OCI-LY7 (cell line): ENCODE measurements around the gene STX16.

Source experiments
- CTCF ChIP-seq: fragments of 200-600 bp; sonication (generic); conservative IDR thresholded peaks from 2 replicates; pipeline ENCODE4 v1.5.1; 2014; ENCODE audit warnings: mild to moderate bottlenecking, antibody characterized with exemption, low read length, moderate library complexity, mixed read lengths
- EZH2phosphoT487 ChIP-seq: fragments of 200-600 bp; sonication (generic); IDR thresholded peaks from 2 replicates; pipeline ENCODE4 v1.6.1; 2018; ENCODE audit warnings: low read depth, borderline replicate concordance, mild to moderate bottlenecking, mixed run types, antibody characterized with exemption, low read length, moderate library complexity, mixed read lengths

- TF ChIP-seq CTCF, result no peak
- no peak for TF ChIP-seq EZH2phosphoT487
Observed at GRCh38 chr20:58651559-58651945, 469 bp downstream of the STX16 start.
